GM12801 (cell line): ENCODE results near the gene MESP1.

Experiments used
- CTCF ChIP-seq: IDR thresholded peaks from one replicate; pipeline ENCODE4 v1.5.1; 2011; ENCODE audit warnings: control low read depth; ENCODE audit not compliant: insufficient read length; ENCODE audit errors: extremely low read depth

MESP1 gene

DNA sequence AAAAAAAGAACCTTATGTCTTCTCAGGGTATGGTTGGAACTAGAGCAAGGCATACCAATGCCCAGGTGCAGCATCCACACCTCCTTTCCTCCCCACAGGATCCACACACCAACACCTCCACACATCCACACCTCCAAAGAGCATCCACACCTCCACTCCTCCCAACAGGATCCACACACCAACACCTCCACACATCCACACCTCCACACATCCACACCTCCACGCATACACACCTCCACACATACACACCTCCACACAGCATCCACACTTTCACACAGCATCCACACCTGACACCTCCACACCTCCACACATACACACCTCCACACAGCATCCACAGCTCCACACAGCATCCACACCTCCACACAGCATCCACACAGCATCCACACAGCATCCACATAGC is 5.3 kb downstream of the MESP1 start:
- no peak for TF ChIP-seq CTCF

DNA sequence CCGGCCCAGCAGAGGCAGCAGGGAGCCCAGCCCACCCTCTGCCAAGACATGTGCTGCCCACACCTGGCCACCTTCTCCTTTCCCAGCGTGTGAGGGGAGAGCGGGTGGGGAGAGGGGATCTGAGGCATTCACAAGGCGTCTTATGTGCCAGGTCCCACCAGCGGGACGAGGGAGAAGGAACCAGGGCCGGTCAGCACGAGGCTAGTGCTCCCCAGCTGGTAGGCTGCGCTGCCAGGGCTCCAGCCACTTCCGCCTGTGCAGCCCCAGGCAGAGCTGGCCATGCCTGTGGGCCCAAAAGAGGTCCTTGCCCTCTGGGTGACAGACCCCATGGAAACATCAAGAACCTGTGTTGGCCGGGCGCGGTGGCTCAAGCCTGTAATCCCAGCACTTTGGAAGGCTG is 5.9 kb downstream of the MESP1 start:
- TF ChIP-seq CTCF, result no peak

- TF ChIP-seq CTCF, result no peak
Measured at GRCh38 chr15:89743594-89743993, 7.5 kb downstream of the MESP1 start.

DNA sequence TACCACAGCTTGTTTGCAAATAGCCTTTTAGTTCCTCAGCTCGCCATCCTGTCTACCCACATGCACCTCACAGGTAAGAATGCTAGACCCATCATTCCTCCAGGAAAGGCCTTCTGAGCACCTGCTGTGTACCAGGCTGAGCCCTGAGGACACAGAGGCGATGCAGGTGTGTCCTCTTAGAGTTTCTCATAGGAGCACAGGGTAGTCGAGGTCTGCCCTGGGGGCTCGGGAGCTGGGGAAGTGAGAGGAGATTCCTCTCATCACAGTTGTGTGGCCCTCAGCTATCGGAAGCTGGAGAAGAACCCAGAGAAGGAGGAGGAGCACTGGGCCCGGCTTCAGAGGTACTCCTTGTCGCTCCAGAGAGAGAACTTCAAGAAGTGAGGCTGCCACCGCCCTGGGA is 8.0 kb downstream of the MESP1 start:
- TF ChIP-seq CTCF, result no peak

DNA sequence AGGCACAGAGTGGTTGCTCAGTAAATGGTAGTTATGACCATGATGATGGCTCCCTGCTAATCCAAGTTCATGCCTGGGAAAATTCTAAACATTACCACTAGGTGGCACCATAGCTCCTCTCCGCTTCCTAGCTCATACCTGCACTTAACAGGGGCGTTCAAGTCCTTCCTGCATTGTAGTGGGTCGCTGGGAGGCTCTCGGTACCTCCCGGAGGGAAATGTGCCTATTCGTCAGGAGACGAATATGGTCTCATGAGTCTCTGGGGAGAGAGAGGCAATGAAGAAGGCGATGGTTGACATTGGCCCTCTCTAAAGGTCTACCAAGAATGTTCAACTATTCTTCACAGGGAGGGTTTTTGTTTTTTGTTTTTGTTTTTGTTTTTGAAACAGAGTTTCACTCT is 10.9 kb downstream of the MESP1 start:
- TF ChIP-seq CTCF, result peak; percentile 91

DNA sequence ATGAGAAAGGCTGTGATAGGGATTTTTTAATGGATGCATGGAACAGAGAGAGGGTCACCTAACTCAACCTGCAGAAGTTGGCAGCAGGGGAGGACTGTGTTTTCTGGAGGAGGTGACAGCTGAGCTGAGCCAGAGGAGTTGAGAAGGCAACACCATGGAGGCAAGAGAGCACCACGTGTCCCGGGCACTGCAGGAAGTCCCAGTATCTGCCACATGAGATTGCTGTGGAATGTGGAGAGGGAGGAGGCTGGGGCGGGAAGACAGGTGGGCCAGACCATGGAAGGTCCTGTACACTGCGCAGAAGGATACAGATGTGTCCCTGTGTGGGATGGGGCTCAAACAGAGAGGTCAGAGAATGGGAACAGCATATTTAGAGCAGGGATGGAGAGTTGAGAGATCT is 15.3 kb downstream of the MESP1 start:
- TF ChIP-seq CTCF, result no peak

- no peak for TF ChIP-seq CTCF
Measured at GRCh38 chr15:89732451-89733172, 18.4 kb downstream of the MESP1 start.

DNA sequence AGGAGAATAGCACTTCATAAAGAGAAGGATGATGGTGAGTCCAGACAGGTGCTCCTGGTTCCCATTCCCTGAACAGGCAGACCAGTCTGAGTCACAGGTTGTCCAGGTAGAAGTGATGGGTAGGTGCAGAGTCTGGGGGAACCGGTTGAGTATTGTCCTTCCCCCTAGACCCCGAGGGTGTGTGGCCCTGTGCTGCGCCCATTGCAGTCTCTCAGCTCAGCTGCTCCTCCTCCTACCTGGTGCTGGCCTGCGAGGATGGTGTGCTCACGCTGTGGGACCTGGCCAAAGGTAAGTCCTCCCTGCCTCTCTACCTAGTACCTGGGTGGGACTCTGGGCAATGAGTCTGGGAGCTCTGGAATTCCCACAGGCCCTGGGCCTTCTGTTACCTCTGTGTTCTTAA is 19.8 kb downstream of the MESP1 start:
- no peak for TF ChIP-seq CTCF
